Measurements from ENCODE around the gene CYBA.

CYBA gene

DNA sequence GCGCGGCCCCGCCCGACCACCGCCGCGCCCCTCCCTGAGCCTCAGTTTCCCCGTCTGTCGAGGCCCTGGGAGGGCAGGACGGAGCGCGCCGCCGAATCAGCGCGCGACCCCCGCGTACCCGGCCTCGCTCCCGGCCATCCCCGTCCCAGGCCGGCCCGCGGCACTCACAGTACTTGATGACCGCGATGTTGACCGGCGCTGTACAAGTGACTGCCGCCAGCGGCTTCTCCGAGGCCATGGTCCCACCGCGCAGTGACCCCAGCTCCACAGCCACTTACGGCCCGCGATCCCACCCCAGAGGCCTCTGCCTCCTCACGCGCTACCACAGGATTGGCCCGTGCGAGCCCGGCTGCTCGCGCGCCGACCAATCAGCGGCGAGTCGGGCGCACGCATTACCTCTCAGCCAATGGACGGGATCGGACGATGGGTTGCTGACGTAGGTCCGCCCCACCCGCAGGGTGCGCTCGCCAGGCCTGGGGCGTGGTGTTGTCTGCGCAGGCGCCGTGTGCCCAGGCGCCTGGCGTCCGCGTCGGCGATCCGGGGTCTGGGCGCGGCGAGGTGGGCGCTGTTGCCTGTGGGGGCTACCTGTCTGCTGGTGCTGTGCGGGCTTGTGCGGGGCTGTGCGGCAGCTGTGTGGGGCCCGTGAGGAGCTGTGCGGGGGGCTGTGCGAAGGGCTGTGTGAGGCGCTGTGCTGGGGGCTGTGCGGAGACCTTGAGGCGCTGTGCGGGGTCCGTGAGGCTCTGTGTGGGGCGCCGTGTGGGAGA lies 12.2 kb upstream of the CYBA start, which contains the start of gene MVD:
TSS of gene MVD (minus strand) at position 249 of the 764 bp plus-strand sequence. CDS start at position 238, 11 bp downstream.
- DNase-seq (ENCODE audit: low read depth in 3 of 3) = peak; percentile 89 to 97 (median 89)

DNA sequence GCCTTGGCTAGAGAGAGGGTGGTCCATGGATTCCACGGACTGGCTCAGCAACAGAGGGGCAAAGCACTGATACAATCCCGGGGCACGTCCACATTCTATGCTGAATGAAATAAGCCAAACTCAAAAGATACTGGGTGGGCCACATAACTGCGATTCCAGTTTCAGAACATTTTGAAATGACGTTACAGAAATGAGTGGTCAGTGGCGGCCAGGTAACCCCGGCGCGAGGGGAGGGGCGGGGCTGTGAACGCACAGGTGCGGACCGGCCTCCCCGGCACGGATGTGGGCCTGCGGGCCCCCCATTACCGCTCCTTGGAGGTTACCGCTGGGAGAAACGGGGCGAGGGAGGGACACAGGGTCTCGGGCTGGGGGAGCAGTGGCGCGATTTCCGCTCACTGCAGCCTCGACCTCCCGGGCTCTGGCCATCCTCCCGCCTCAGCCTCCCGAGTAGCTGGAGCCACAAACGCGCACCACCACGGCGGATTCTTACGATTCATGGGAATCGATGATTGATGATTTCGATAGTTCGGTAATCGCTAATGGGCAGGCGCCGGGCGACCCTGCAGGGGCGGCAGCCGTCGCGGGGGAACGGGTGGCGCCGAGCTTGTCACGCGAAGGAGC lies 11.5 kb upstream of the CYBA start:
- no peak for DNase-seq (ENCODE audit: low read depth in 3 of 3)

DNA sequence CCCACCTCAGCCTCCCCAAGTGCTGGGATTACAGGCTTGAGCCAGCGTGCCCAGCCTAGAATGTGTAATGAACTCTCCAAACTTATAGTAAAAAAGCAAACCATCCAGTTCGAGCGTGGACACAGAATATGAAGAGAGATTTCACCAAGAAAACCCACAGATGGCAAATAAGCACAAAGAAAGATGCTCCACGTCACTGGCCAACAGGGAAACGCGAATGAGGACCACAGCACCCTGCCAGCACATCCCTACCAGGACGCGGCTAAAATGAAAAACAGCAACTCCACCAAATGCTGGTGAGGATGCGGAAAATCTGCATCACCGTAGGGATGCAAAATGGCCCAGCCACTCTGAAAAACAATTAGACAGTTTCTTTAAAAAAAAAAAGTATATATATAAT lies 10.6 kb upstream of the CYBA start:
- DNase-seq (ENCODE audit: low read depth in 3 of 3) = no peak

DNA sequence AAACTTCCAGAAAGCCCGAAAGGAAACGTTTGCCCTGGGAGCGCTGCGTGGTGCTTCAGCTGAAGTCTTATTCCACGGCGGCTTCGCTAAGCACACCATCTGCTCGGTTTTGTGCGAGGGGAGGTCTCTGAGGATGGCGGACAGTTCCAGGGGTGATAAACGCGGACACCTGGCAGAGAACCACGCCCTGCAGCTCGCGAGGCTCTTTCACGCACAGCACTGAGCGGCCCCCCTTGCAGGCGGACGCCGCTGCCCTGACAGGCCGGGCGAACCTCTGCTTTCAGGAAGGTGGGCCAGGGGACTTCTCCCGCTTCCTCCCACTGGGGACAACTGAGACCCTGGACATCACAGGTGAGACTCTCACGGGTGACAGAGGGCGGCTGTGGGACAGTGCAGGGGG lies 8.3 kb upstream of the CYBA start:
- no peak for DNase-seq (ENCODE audit: low read depth in 3 of 3)

DNA sequence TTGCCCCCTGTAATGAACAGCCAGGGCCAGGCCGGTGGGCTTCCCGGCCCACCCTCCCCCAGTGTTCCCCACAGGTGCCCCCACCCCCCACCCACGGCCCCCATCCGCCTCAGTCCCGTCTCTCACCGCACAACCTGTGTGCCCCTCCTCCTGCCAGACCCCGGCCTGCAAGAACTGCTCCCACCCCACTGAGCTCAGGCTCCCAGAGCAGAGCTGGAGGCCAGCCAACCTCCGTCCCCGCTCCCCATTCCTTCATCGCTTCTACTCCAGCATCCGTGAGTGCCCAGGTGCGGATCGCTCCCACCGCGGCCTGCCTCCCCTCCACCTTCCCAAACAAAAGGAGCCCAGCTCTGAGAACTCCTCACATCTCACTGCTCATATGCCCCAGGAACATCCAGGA lies 7.9 kb upstream of the CYBA start:
- no peak for DNase-seq (ENCODE audit: low read depth in 3 of 3)

DNA sequence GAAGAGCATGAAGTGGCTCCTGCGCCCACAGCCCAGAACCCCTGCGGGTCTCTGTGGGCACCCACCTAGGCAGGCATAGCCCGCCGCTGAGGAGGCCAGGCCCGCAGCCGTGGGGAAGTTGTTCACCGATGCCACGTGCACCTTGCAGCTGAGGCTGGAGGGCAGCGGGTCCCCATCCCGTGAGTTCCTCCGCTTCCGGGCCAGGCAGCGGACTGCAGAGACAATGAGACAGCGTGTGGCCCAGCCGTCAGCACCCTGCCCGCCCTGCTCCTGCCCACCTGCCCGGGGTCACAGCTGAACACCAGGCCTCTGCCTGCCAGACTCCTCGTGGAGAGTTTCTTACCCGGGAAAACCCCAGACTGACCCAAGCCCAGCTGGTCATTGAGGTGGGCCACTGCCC lies 6.5 kb upstream of the CYBA start:
- DNase-seq (ENCODE audit: low read depth in 3 of 3) = no peak

DNA sequence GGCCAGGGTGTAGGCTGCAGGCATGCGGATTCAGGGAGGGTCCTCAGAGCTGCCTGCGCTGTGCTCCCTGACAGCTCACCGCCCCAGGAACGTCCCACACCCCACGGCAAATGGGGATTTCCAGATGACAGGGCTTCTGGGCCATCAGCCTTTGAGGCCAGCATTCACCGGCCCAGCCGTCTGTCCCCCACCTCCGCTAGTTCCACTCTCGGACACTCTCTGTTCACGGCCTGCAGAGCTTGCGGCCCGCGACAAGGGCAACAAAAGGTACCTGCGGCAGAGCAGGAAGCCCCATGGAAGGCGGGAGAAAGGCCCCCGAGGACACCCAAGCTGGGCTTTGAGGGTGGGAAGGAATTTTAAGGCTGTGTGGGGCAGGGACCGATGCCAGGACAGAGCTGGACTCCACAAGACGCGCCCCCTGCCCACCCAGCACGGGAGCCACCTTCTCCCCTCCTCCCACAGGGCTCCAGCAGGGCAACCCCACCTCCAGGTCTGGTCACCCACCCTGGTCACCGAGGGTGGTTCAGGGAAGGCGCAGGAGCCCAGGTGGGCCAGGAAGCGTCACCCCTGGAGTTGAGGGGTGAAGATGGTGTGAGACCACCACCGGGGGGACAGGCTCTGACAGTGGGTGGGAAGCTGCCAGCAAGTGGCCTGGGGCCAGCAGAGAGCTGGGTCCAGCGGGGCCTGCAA lies 5.6 kb upstream of the CYBA start:
- DNase-seq (ENCODE audit: low read depth in 3 of 3) = no peak

DNA sequence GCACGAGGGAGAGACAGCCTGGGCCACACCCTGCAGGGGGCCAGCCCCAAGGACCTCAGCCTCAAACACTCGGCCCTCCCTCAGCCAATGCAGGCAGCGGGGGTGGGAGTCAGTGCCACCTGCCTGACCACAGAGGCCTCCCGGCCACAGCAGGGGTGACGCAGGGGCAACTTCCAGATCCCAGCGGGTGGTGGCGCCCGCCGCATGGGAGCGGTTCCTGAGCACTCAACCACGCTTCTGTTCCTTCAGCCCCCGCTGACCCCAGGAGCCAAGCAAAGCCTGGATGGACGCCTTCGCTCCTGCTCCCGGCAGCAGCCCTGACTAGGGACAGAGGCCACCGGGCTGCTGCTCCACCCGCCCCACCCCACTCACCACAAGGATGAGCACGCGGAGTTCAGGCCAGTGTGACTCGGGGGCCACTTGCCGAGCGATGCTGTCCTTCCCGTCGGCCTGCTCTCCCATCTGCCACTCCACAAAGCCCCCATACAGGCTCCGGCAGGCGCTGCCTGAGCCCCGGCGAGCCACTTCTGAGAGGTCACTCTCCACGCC lies 5.0 kb upstream of the CYBA start:
- no peak for DNase-seq (ENCODE audit: low read depth in 3 of 3)

DNA sequence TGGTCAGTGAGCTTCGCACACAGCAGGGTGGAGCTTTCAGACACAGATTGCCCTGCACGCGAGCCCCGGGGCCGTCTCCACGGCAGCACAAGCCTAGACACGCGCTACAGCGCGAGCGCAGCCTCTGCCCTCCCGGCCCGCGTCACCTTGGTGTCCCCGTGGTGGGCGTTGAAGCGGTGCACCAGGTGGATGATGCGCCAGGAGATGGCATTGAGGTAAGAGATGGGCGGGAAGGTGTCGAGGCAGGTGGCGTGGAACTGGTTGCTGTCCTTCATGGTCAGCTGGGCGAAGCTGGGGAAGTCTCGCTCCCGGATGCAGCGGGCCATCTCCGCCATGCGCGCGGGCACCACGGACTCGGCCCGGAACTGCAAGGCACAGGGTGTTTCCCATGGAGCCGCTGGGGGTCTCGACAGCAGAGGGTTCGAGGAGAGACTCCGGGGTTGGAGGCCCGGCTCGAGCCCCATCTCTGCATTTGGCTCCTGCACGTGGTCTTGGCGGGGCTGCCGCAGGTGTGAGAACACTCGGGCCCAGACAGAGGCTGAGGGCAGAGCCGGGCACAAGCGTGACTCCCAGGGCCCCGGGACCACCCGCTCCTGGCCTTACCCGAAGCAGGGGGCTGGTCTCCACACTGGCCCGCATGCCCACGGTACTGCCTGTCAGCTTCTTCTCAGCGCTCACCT lies 4.3 kb upstream of the CYBA start:
- DNase-seq (ENCODE audit: low read depth in 3 of 3) = no peak

DNA sequence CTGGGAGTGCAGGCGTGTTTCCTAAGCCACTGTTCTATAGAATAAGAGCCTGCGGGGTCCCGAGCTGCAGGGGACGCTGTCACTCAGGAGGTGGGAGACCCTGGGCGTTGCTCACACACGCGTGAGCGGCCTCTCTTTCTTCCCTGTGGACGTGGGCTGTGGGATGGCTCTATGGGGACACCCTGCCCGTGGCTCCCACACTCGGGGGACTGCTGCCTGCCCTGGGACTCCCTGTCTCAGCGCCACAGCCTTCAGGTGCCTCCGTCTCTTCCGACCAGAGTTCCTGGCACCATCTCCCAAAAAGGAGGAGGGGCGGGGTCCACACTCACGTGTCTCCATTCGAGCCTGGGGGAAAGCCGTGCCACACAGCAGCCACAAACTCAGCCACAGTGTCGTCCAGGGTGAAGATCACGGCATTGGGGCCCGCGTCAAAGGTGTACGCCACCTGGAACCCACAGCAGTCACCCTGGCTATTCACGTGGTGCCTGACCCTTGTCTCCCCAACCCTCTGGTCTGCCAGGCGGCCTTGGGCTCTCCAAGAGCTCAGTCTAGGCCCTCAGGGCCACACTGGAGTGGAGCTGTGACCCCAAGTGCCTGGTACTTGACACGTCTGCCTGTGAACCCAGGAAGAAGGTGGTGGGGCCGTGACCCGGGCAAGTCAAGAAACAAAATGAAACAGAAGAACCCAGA lies 3.7 kb upstream of the CYBA start:
- DNase-seq (ENCODE audit: low read depth in 3 of 3) = no peak

DNA sequence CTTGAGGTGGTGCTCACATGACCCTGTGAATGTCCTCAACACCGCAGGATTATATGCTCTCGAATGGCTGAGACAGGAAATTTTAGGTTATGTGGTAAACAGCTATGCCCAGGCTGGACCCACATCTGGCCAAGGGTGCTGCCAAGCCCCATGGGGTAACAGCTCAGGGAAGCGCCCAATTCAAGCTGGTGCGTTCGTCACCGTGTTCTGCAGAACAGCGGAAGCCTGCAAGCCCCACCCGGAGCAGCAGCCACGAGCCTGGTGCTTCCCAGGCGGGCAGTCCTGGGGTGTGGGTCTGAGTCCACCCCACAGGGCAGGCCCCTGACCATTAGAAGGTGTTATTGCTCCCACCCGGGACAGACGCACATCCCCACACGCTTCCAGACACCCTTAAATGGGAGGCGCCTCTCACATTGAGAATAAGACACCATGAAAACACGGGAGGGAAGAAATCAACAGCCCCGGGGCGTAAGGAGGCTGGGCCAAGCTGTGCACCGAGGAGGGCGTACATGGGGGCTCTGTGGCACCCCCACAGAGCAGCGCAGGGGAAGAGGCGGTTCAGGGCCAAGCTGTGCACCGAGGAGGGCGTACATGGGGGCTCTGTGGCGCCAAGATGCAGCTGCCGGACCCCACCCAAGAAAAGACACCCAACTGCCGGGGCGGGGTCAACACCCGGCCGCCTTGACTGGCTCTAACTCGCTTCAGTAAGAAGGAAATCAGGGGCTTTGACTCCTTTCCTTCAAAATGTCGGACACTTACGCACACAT lies 2.9 kb upstream of the CYBA start:
- DNase-seq (ENCODE audit: low read depth in 3 of 3) = no peak

DNA sequence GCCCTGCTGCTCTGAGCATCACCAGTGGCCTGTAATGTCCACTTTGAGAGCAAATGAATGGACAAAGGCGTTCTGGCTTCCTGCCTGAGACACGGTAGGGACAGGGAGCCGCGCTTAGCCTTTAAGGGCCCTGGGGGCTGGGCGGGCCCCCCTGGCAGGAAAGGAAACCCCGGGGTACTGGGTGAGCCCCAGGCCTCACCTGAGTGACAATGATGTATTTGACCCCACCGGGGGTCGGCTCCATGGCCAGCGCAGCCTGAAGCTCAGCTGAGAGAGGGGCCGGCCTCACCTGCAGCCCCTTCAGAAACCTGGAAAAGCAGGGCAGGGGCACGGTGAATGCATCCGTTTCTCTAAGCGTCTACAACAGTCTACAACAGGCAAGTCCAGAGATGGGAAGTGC lies 2.2 kb upstream of the CYBA start:
- DNase-seq (ENCODE audit: low read depth in 3 of 3) = no peak

DNA sequence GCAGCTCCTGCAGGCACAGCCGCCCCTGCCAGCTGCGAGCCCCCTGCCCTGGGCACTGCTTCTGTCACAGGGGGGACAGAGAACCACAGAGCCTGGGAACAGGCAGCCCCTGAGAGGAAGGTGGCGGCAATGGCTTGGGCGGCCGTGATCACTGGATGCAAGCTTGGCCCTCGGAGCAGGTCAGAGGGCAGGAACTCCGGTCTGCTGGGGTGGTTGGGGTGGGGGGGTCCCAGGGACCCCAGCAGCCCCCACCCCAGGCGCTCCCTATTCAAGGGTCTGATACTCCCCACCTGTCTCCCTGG lies 1.9 kb upstream of the CYBA start:
- DNase-seq (ENCODE audit: low read depth in 3 of 3) = no peak

DNA sequence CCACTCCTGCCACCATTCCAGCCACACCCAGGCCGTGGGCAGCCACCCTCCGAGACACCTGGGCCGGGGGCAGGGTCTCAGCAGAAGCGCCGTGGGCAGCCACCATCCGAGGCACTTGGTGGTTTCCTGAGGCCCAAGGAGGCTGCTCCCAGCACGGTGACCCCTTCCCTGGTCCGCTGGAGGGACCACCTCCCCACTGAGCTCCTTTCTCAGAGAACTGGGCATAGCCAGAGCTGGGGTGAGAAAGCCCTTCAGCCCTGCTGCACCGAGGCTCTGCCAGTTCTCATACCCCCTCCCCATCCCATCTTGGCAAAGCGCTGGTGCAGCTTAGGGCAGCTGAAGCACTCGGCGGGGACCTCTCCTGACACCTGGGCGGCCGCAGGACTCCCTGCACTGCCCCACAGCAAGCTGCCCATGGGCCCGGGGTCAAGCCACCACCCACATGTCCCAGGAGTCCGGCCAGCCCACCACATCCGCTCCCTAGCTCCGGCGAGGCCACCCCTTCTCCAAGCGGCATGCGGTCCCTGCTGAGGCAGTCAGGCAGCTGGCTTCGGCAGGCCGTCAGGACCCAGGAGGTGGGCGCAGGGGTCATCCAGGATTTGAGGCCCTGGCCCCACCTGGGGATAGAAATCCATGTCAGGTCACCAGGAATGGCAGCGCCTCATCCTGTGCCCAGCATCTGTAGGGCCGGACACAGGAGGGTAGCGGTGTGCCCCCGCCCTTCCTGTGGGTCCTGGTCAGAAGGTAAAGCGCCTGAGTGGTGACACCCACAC lies 1.3 kb upstream of the CYBA start:
- DNase-seq (ENCODE audit: low read depth in 3 of 3) = no peak

DNA sequence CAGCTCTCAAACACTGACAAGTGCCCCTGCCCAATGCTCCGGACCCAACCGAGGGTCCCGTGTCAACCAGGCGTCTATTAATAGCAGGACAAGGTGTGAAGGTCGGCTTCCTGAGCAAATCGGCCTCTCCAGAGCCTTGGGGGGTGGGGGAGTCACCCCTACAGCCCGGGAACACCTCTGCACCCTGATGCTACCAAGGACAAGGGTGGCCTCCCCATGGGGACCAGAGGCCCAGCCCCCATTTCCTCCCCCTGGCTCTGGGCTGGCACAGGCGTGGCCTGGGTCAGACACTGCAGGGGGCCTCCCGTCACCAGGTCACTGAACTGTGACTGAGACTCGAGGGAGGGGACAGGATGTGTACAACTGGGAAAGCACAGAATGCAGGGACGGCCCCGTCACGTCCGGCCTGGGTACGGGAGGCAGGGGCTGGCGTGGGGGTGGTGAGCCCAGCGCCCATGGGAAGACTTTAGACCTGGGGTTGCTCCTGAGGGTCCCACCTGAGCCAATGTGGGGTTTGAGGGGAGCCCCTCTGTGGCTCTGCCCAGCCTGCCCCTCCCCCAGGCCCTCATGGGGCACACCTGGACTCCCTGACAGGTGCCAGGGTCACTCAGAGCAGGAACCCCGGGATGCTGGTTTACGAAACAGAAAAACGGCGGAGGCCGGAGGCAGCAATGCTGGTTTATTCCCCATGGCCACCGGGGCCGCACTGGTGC lies 579 bp upstream of the CYBA start:
- DNase-seq (ENCODE audit: low read depth in 3 of 3) = peak; percentile 45 to 85 (median 55)

DNA sequence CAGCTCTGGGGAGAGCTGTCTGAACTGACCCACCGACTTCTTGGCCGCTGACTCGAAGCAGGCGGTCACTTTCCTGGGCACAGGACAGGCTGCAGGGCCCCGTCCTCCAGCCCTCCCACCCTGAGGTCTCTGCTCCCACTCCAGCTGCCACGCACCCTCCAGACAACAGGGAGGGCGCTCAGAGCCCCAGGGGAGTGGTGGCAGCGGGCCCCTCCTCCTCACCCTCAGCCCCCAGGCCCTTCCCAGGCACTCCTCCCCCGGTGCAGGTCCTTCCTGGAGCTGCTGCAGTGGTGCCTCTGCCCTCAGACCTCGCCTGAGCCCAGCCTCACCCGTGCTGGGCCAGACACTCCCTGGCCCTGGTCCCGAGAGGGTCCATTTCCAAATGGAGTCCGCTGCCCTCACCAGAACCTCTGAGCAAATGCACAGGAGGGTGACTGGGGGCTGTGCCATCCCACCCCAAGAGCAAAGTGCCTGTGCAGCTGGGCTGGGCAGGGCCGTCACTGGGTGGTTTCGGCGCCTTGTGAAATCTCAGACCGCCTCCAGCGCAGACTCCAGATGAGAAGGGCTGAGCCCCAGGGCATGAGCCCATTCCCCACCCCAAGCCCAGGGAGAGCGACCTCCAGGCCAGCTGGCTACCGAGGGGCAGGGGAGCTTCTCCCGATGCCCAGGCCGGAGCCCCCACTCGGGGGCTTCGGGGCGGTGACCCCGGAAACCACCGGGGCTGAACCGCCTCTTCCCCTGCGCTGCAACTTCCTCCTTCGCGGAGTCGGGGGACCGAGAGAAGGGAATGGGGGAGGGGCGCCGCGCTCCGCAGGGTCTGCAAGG lies 717 bp downstream of the CYBA start:
- DNase-seq (ENCODE audit: low read depth in 3 of 3) = no peak

DNA sequence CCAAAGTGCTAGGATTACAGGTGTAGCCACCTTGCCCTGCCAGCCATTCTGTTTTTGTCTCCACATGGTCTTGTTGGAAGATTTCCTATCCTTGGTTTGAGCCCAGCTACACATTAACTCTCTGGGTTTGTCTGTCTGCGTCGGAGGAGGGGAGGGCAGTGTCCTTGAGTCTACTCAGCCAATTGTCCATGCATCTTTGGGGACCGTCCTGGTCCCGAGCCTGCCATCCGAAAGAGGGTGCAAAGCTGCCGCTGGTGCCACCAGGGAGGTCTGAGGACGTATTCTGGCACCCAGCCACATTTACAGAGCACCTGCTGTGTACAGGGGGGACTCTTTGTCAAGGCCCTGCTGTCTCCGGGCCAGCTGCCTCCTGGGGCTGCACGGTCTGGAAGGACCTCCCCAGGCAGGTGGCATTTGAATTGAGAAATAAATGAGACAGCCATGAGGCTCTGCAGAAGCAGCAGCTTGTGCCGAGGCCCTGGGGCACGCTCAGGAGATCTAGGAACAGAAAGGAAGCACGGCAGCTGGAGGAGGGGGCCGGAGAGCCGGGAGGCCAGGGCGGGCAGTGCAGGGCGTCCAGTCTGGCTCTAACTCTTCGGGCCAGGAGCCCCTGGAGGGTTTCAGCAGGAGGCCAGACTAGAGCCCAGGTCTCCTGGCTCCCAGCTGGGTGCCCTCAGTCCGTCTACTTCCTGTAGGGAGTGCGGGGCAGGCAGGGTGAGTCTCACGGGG lies 1.5 kb downstream of the CYBA start:
- no peak for DNase-seq (ENCODE audit: low read depth in 3 of 3)
